A549 (cell line): ENCODE data around the gene IPO9. TPM values are rescaled to one million over a fixed set of nuclear protein-coding genes. Genes with fewer than 3 reads are reported as not detected.

Source experiments
- ATAC-seq, 2 experiments: fragments of 200-7000 bp in 1 of 2; fragments of >200 bp in 1 of 2; cut with Nextera tagmentation in 1 of 2; cut with Tn5 transposase in 1 of 2; 3 replicates each; pipeline versions ENCODE4 v1.8.0 to v1.9.1; 2018 to 2020; ENCODE audit warnings: mild to moderate bottlenecking in 1 of 2, moderate library complexity in 1 of 2
- CTCF ChIA-PET: fragments of 300-600 bp; sonication (Branson Sonifier 250); formaldehyde crosslinking; extraction: SDS; loops from one replicate; lab custom pipeline; 2021; ENCODE audit warnings: antibody characterized with exemption, inconsistent platforms; lab: Yijun Ruan, JAX
- POLR2A ChIA-PET: fragments of 350-600 bp; formaldehyde crosslinking; extraction: SDS; loops from one replicate; lab custom pipeline; 2021; ENCODE audit warnings: antibody characterized with exemption, inconsistent platforms; lab: Yijun Ruan, JAX
- DNase-seq, 2 experiments: peaks; one replicate each; pipeline versions ENCODE4 v3.0.0 to v3.0.0-alpha.2; 2011 to 2016; ENCODE audit warnings: low read depth in 1 of 2, low spot score in 1 of 2
- FAIRE-seq: peaks from 2 replicates; lab custom pipeline; 2011; peaks lifted over from hg19 to GRCh38; lab: Jason Lieb, UNC
- H3K27ac ChIP-seq, 2 experiments: fragments of >200 bp; sonication (Bioruptor Twin); formaldehyde crosslinking; 3 replicates each; pipeline ENCODE4 v1.5.1; 2016 to 2017
- H3K4me1 ChIP-seq: fragments of >200 bp; sonication (Bioruptor Twin); formaldehyde crosslinking; 3 replicates; pipeline ENCODE4 v1.6.1; 2016
- H3K4me2 ChIP-seq: fragments of >200 bp; sonication (Bioruptor Twin); formaldehyde crosslinking; 3 replicates; pipeline ENCODE4 v1.6.1; 2016
- H3K4me3 ChIP-seq: fragments of >200 bp; sonication (Bioruptor Twin); formaldehyde crosslinking; 3 replicates; pipeline ENCODE4 v1.5.1; 2016
- H3K9me3 ChIP-seq: fragments of >200 bp; sonication (Bioruptor Twin); formaldehyde crosslinking; 3 replicates; pipeline ENCODE4 v1.6.1; 2016
- BCL3 ChIP-seq: fragments of >200 bp; sonication (Bioruptor Twin); formaldehyde crosslinking; IDR thresholded peaks from 3 replicates; pipeline ENCODE4 v1.6.1; 2016
- CBX8 ChIP-seq: fragments of 200-600 bp; sonication (generic); IDR thresholded peaks from 2 replicates; pipeline ENCODE4 v1.6.1; 2016
- CTCF ChIP-seq: fragments of >200 bp; sonication (Bioruptor Twin); formaldehyde crosslinking; IDR thresholded peaks from 3 replicates; pipeline ENCODE4 v1.5.1; 2016
- E2F6 ChIP-seq: IDR thresholded peaks from 2 replicates; pipeline ENCODE4 v1.6.1; 2012; ENCODE audit warnings: low read depth, borderline replicate concordance
- GATA3 ChIP-seq: IDR thresholded peaks from 2 replicates; pipeline ENCODE4 v1.6.1; 2012; ENCODE audit warnings: borderline replicate concordance
- HES2 ChIP-seq: fragments of >200 bp; sonication (Bioruptor Twin); formaldehyde crosslinking; IDR thresholded peaks from 2 replicates; pipeline ENCODE4 v1.6.1; 2016
- HEYL ChIP-seq: fragments of 250-450 bp; sonication (Bioruptor Pico); IDR thresholded peaks from 2 replicates; pipeline ENCODE4 v1.8.0; 2021; ENCODE audit warnings: mild to moderate bottlenecking, moderate library complexity
- HMGXB4 ChIP-seq: fragments of 250-450 bp; sonication (Bioruptor Pico); IDR thresholded peaks from 2 replicates; pipeline ENCODE4 v1.5.0; 2021; ENCODE audit warnings: mild to moderate bottlenecking, moderate library complexity, borderline replicate concordance
- KDM1A ChIP-seq: fragments of 200-600 bp; sonication (generic); IDR thresholded peaks from 2 replicates; pipeline ENCODE4 v1.6.1; 2016; ENCODE audit warnings: low read depth, mild to moderate bottlenecking
- RAD21 ChIP-seq, 2 experiments: fragments of >200 bp in 1 of 2; sonication (Bioruptor Twin) in 1 of 2; formaldehyde crosslinking in 1 of 2; IDR thresholded peaks in 1 of 2; conservative IDR thresholded peaks in 1 of 2; 2 replicates in 1 of 2; 3 replicates in 1 of 2; pipeline ENCODE4 v1.6.1; 2012 to 2018; ENCODE audit warnings: inconsistent platforms in 1 of 2
- RCOR1 ChIP-seq: fragments of 150-350 bp; IDR thresholded peaks from 2 replicates; pipeline ENCODE4 v1.6.1; 2014; ENCODE audit warnings: antibody characterized with exemption, low read length, low read depth
- ZFP36 ChIP-seq: fragments of 450-650 bp; IDR thresholded peaks from 2 replicates; pipeline ENCODE4 v1.6.1; 2014; ENCODE audit warnings: borderline replicate concordance; ENCODE audit not compliant: partially characterized antibody
- WGBS: methylation state at CpG from one replicate; pipeline ENCODE4 v1.1.6; 2017; ENCODE audit errors: missing lambda C conversion rate; 5-methylcytosine and 5-hydroxymethylcytosine counted together
- polyA plus RNA-seq, 4 experiments: library from polyadenylated mRNA; depleted of rRNA in 3 of 4; stranded (reverse); fragments of >200 nt; fragmentation: RNase III in 1 of 4; extraction: RNeasy Plus Mini Kit Qiagen cat#74134 plus additional on column Dnase treatment in 1 of 4; gene quantifications; 2 replicates in 3 of 4; 3 replicates in 1 of 4; pipeline ENCODE4 v1.2.3, GENCODE V29; 2011 to 2017

The IPO9 gene
- polyA plus RNA-seq, 2 of the 4 experiments (the other 2 are of a cell fraction), result 40.1 to 77.5 TPM

- FAIRE-seq (no peak), ATAC-seq (no peak), DNase-seq (no peak)
- ChIA-PET POLR2A (no interaction called here), CTCF (interaction anchor here (1.1 to 24.4 kb wide), 5 partner anchors 12 to 252 kb away, joined by 3 to 903 read pairs (median 5); no protein-coding TSS in a partner anchor)
- Histone ChIP-seq H3K27ac (no peak overlapping the region), H3K9me3 (no peaks in the 10 kb centered on the region), H3K4me2 (no peak overlapping the region), H3K4me3 (no peak overlapping the region), H3K4me1 (peaks cover 13% of the 10 kb centered on the region; the same call in 2 of the 3 replicates)
- no peak for TF ChIP-seq BCL3
- no peak for TF ChIP-seq E2F6
- TF ChIP-seq HMGXB4 (CRISPR knock-in tag), result no peak
- no peak for TF ChIP-seq ZFP36
- TF ChIP-seq HEYL (CRISPR knock-in tag), result no peak
- no peak for TF ChIP-seq KDM1A
- no peak for TF ChIP-seq CTCF
- TF ChIP-seq RAD21 (conservative IDR thresholded peaks at IDR 0.05 in 1 of 2, IDR thresholded peaks at IDR 0.05 in 1 of 2), result no peak
- TF ChIP-seq CBX8, result no peak
- no peak for TF ChIP-seq HES2
- 92% methylated on average over 6 of the region's 12 CpGs for WGBS
Measured at GRCh38 chr1:201782353-201782752, 46.6 kb upstream of the IPO9 start.

GRCh38 chr1:201783058-201783457, 45.9 kb upstream of the IPO9 start:
- H3K27ac ChIP-seq, result no peak overlapping the region
- no peak for DNase-seq
- ChIA-PET POLR2A (no interaction called here), CTCF (interaction anchor here (1.0 to 24.4 kb wide), 11 partner anchors 9 to 302 kb away, joined by 3 to 903 read pairs (median 3); no protein-coding TSS in a partner anchor)
- ATAC-seq, result no peak
- H3K4me2 ChIP-seq, result no peak overlapping the region
- H3K4me3 ChIP-seq, result no peak overlapping the region
- 82% methylated on average over 2 of the region's 2 CpGs for WGBS
- no peaks in the 10 kb centered on the region for H3K9me3 ChIP-seq
- peaks cover 9% of the 10 kb centered on the region; the same call in 2 of the 3 replicates for H3K4me1 ChIP-seq
- no peak for FAIRE-seq
- TF ChIP-seq RCOR1 (no peak), GATA3 (no peak)

GRCh38 chr1:201783572-201783971, 45.4 kb upstream of the IPO9 start:
- WGBS, result 78% methylated on average over 6 of the region's 6 CpGs
- H3K9me3 ChIP-seq, result no peaks in the 10 kb centered on the region
- TF ChIP-seq RAD21 (conservative IDR thresholded peaks at IDR 0.05 in 1 of 2, IDR thresholded peaks at IDR 0.05 in 1 of 2) (peak in 1 of 2 experiments; percentile 33; a peak in 1 of 5 replicates), HEYL (CRISPR knock-in tag) (no peak)
- ChIA-PET POLR2A (no interaction called here), CTCF (interaction anchor here (0.9 to 24.4 kb wide), 13 partner anchors 8 to 302 kb away, joined by 3 to 903 read pairs (median 3); no protein-coding TSS in a partner anchor)
- ATAC-seq (peak in 1 of 2 experiments; percentile 55; a peak in 1 of 6 replicates), FAIRE-seq (no peak), DNase-seq (no peak)
- H3K4me1 ChIP-seq, result peaks cover 7% of the 10 kb centered on the region; the same call in 2 of the 3 replicates
- no peak overlapping the region for H3K27ac ChIP-seq
- no peak overlapping the region for H3K4me2 ChIP-seq
- no peak overlapping the region for H3K4me3 ChIP-seq
